Stimulated activated CD4-positive, alpha-beta T cell treated with anti-CD3 and anti-CD28 coated beads, Interleukin-15, amount 100 ng/mL, for 24 hours (primary cell): Measurements from ENCODE around the gene LY6G5B.
A peak's percentile ranks its signal among the peaks of the same experiment; 100 is the strongest.

Experiments used
- DNase-seq: peaks from one replicate; pipeline ENCODE4 v3.0.0-alpha.2; 2020

The LY6G5B gene

DNA sequence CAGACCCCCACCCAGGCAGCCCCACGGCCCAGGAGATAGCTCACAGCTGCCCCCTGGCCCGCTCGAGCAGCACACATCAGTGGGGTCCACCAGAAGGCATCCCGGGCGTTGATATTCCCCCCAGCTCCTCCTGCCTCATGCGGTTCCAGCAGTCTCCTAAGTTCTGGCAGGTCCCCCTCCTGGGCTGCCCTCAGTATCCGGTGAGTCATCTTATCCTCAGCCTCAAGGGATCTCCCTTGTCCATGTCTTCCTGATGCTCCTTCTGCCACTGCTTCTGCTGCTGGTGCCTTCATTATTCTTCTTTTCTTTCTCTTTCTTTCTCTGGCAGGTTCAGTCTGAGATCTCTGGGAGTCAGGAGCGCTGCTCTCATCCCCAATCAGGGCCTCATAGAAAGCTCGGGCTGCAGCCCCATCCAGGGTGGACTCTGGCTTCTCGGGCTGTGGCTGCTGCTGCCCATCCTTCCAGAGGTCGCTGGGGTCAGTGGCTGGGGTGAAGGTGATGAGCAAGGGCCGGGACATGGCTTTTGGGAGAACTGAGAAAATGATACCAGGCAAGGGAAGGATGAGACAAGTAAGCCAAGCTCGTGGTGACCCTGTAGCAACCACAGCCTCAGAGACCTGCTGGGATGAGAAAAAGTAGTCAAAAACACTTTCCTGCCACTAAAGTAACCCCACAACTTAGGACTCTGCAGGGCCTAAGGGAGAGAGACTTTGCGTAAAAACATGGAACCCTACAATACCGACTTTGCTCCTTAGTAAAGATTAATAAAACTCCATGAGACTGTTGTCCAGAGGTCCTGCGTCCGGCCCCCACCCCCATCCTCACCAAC is 5.6 kb upstream of the LY6G5B start:
- DNase-seq: no peak

- peak; percentile 92 for DNase-seq
Measured at GRCh38 chr6:31664790-31665500, 4.8 kb upstream of the LY6G5B start, which contains the start of gene GPANK1. Gene GPANK1, minus strand, starts transcription at chr6:31664997. Its CDS starts 519 bp downstream, at chr6:31664478.

- DNase-seq: peak; percentile 99
Measured at GRCh38 chr6:31665501-31666336, 4.1 kb upstream of the LY6G5B start, which contains the start of gene CSNK2B. Gene CSNK2B, plus strand, starts transcription at chr6:31666080. Its CDS starts 752 bp downstream, at chr6:31666832.

DNA sequence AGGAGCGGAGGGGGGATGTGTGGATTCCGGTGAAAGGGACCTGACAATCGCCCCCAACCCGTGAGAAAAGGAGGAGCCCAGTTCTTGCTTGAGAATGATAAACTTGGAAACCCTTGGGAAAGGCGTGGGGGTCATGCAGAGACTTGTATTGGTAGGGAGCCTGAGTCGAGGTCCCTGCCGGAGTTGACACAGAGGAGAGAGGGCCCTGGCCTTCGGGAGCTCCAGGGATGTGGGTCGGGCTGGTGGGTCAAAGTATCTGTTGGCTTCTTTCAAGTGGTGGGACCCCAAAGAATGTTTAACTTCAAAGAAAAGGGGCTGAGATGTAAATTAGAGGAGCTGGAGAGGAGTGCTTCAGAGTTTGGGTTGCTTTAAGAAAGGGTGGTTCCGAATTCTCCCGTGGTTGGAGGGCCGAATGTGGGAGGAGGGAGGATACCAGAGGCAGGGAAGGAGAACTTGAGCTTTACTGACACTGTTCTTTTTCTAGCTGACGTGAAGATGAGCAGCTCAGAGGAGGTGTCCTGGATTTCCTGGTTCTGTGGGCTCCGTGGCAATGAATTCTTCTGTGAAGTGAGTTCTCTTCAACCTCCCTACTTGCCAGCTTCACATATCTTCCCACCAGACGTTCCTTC is 3.3 kb upstream of the LY6G5B start:
- DNase-seq: no peak

DNA sequence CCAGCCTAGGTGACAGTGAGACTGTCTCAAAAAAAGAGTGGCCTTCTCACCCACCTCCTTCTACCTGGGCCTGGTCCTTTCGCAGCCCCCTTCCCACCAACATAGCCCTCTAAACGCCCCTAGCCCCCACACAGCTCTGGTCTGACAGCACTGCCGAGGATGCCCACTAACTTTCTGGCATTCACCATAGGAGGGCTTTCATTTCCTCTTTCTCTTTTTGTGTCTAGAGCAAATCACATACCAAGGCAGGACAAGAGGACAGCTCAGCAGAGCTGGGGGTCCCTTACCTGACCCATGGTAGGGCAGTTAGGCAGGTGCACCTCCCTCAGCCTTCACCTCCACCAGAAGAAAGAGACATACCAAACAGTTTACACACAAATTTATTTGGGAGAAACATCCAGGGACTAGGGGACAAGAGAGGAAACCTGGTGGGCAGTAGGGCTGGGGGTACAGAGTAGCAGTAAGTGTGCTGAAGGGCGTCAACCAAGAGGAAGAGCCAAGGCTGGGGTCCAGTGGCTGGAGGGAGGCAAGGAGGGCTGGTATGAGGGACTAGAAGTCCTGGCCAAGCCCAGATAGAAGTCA is 6.6 kb downstream of the LY6G5B start:
- no peak for DNase-seq

GRCh38 chr6:31676904-31677303 is 7.1 kb downstream of the LY6G5B start:
- no peak for DNase-seq

GRCh38 chr6:31677955-31678354 is 8.2 kb downstream of the LY6G5B start:
- no peak for DNase-seq

DNA sequence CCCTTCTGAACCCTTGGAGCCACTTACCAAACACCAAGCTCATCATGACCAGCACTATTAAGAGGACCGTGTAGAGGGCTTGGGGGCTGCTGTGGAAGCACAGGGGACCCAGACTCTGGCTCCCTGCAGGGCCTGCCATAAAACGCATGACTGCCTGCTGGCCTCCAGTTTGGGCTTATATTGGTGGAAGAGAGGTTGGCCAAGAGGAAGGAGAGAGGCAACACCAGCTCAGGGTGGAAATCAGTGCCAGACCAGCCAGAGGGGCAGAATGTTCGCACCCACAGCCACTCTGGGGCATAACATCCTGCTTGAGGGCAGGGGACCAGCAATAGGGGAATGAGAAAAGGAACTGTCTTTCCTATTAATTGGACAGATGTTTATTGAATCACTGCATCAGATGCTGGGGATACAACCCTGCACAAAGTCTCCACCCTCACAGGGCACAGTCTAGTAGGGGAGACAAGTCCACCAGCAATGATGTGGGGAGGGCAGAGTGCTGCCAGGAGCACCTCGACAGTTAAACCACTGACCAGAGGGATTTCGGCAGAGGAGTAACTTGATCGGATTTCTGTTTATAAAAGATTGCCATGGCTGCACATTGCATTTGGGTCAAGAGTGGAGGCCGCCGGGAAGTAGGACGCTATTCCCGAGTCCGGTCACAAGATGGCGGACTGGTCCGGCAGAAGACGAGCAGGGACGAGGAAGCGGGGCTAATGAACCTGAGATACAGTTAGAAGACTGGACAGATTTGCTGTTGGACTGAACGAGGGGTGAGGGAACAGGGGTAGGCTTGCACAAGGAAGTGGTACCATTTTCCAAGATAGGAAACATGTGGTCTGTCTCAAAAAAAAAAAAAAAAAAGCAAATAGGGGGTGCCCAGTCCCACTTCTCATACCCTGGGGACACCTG is 10.7 kb downstream of the LY6G5B start, which contains the start of gene LY6G5C:
TSS of gene LY6G5C (minus strand) at position 842 of the 909 bp plus-strand sequence. CDS start at position 148, 694 bp downstream.
- DNase-seq: peak; percentile 72

DNA sequence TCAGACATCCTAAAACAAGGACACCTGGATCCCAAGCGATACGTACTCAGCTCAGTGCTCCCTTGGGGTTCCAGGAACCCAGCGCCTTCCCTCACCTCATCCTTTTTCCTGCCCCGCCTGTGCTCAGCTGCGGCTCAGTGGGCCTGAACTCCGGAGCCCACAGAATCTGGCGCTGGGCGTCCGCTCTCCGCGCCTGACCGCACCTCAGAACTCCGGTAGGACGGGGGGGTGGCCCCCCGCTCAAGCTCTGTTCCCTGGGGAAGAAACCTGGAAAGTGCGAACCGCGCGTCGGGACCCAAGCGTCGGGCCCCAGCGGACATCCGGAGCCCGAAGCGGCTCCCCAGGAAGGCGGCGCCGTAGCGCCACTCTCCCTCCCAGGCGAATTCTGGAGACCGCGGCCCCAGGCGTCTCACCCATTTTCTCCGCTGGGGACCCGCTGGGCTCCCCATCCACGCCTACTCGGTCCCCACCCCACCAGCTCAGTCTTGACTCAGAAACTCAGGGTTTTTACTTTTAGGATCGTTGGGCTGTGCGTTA is 11.4 kb downstream of the LY6G5B start:
- DNase-seq: peak; percentile 70

DNA sequence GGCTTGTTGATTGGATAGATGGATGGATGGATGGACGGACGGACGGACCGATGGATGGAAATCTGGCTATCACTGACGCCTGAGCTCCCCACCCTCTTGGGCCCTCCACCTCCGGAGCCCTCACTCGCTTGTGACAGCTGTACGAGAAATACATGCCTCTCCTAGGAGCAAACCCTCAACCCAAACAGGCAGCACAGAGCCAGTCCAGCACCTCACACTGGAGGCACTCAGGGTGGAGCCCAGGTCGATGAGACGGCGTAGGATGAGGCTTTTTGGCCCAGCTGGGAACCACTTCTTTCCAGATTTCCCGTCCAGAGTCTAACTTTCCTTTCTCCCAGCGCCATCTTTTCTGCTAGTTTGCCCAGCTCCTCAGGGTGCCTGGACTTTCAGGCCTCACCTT is 13.8 kb downstream of the LY6G5B start:
- DNase-seq: no peak

DNA sequence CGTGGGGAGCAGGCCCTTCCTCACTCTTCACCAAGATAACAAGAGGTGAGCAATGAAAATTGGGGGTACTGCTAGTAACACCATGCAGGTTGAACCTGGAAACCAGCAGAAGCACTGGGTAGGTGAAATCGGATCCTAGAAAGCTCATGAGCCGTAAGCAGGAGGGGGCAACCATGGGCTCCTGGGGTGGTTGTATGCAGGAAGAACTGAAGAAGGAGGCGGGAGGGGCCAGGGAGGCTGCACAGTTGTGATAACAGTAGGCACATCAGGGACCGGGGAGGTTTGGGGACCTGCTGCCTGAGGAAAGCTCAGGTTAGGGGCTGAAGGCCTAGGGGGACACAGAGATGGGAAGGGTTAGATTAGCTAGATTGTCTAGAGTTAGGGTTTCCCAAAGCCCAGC is 16.7 kb downstream of the LY6G5B start:
- DNase-seq: no peak

- DNase-seq: no peak
Measured at GRCh38 chr6:31687321-31687720, 17.5 kb downstream of the LY6G5B start.

GRCh38 chr6:31687860-31688693 is 18.3 kb downstream of the LY6G5B start:
- DNase-seq: no peak

DNA sequence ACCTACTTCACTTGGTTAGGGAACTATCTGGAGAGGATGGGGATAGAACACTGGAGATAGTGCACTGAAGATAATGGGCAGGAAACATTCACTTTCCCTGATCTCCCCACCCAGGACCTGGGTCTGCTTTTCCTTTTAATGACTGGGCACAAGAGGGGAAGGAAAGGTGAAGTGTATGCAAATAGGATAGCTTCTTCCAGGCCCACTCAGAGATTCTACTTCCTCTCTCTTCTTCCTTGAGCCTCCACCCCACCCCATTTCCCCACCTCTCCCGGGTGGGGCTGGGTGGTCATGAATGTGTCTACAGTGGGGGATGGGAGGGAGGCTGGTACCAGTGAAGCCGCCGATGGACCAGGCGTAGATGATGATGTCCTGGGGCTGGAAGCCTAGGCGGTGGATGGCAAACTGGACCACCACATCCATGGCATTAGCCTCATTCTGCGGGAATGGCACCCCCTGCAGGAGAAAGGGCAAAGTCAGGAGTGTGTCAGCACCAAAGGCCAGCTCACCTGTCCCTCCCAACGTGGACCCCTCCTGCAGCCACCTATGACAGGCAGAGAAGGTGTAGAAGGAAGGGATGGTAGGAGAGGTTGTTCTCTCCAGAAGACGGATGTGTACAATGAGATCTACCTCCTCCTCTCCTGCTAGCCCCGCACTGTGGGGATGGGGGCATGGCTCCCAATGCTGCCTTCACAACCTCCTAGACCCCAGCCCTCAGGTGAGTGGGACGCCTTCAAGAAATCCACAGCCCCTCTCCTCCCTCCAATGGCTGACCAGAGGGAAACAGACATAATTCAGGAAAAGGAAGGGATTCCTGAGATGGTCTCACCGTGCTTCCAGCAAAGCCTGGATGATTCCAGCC is 19.7 kb downstream of the LY6G5B start:
- DNase-seq: no peak

GRCh38 chr6:31690231-31691077 is 20.7 kb downstream of the LY6G5B start:
- DNase-seq: no peak

- no peak for DNase-seq
Measured at GRCh38 chr6:31691078-31691463, 21.3 kb downstream of the LY6G5B start.

GRCh38 chr6:31691564-31692108 is 21.9 kb downstream of the LY6G5B start:
- DNase-seq: no peak
